GM23338 (cell line): ENCODE measurements around the gene GAK.

Experiments used
- CREB1 ChIP-seq: fragments of 250-450 bp; sonication (Bioruptor Pico); IDR thresholded peaks from 2 replicates; pipeline ENCODE4 v1.5.0; 2020; ENCODE audit warnings: low read depth, mild to moderate bottlenecking, moderate library complexity
- CTCF ChIP-seq, 2 experiments: fragments of 200-600 bp in 1 of 2; sonication (generic) in 1 of 2; conservative IDR thresholded peaks; 2 replicates each; pipeline versions ENCODE4 v1.5.1 to v1.6.1; 2016 to 2017; ENCODE audit warnings: antibody characterized with exemption in 2 of 2, low read depth in 2 of 2, mild to moderate bottlenecking in 2 of 2, moderate library complexity in 1 of 2
- ETS1 ChIP-seq: IDR thresholded peaks from 2 replicates; pipeline ENCODE4 v1.6.1; 2016; ENCODE audit warnings: antibody characterized with exemption
- EZH2 ChIP-seq: fragments of 200-600 bp; sonication (generic); IDR thresholded peaks from one replicate; pipeline ENCODE4 v1.8.0; 2017; ENCODE audit warnings: antibody characterized with exemption, mild to moderate bottlenecking, low read depth; ENCODE audit not compliant: unreplicated experiment
- EZH2phosphoT487 ChIP-seq: fragments of 200-600 bp; sonication (generic); IDR thresholded peaks from one replicate; pipeline ENCODE4 v1.8.1; 2018; ENCODE audit warnings: antibody characterized with exemption; ENCODE audit not compliant: unreplicated experiment
- JUNB ChIP-seq: IDR thresholded peaks from one replicate; pipeline ENCODE4 v1.6.1; 2016; ENCODE audit warnings: antibody characterized with exemption; ENCODE audit not compliant: unreplicated experiment
- NANOG ChIP-seq: IDR thresholded peaks from 2 replicates; pipeline ENCODE4 v1.6.1; 2016; ENCODE audit warnings: antibody characterized with exemption, borderline replicate concordance
- POLR2AphosphoS5 ChIP-seq: IDR thresholded peaks from 2 replicates; pipeline ENCODE4 v1.6.1; 2016; ENCODE audit warnings: antibody characterized with exemption, low read depth
- REST ChIP-seq: IDR thresholded peaks from one replicate; pipeline ENCODE4 v1.6.1; 2018; ENCODE audit warnings: antibody characterized with exemption; ENCODE audit not compliant: unreplicated experiment
- ZNF114 ChIP-seq: fragments of 250-450 bp; sonication (Bioruptor Pico); IDR thresholded peaks from 2 replicates; pipeline ENCODE4 v1.5.0; 2020; ENCODE audit warnings: mild to moderate bottlenecking, moderate library complexity
- ZNF331 ChIP-seq: fragments of 250-450 bp; sonication (Bioruptor Pico); IDR thresholded peaks from 2 replicates; pipeline ENCODE4 v1.5.0; 2020; ENCODE audit warnings: low read depth, mild to moderate bottlenecking, moderate library complexity
- ZNF462 ChIP-seq: fragments of 250-450 bp; sonication (Bioruptor Pico); IDR thresholded peaks from 2 replicates; pipeline ENCODE4 v1.5.0; 2020; ENCODE audit warnings: mild to moderate bottlenecking, moderate library complexity

- TF ChIP-seq CTCF (conservative IDR thresholded peaks at IDR 0.05; ENCODE audit: low read depth in 2 of 2) (no peak), EZH2phosphoT487 (no peak), EZH2 (no peak), REST (no peak), JUNB (no peak), NANOG (no peak), POLR2AphosphoS5 (no peak), CREB1 (CRISPR knock-in tag) (no peak), ZNF331 (CRISPR knock-in tag) (no peak), ETS1 (no peak), ZNF114 (no peak), ZNF462 (CRISPR knock-in tag) (no peak)
These were observed 40.7 kb upstream of the GAK start for GRCh38 chr4:972651-973424.
